ENCODE measurements around the gene YPEL5. TPM values are rescaled to one million over a fixed set of nuclear protein-coding genes. Genes with fewer than 3 reads are reported as not detected.

The YPEL5 gene
- total and polyA plus RNA-seq, 4 donors = 91.8 to 122 (median 104) TPM

Other genes with a start within 250 kb of the YPEL5 start
- gene ALK, start 225.4 kb upstream of the YPEL5 start, total RNA-seq = under 1 TPM; 0.13 to 0.30 TPM
- not detected for gene ALK, start 225.4 kb upstream of the YPEL5 start, polyA plus RNA-seq
- gene LBH, start 84.5 kb downstream of the YPEL5 start, total RNA-seq = 100 to 1,000 TPM; 105 to 213 TPM
- 10 to 100 TPM; 56.1 to 83.8 TPM for gene LBH, start 84.5 kb downstream of the YPEL5 start, polyA plus RNA-seq

Data from aorta (tissue), 4 donors.